NCI-H2029 treated with DMSO at 0.1 percent for 48 hours (cell line): Measurements from ENCODE around the gene TMCO2.
A peak's percentile ranks its signal among the peaks of the same experiment; 100 is the strongest.
"Not testable (repeated sequence)": the region's sequence is repeated elsewhere in the genome, so short reads cannot be mapped to it uniquely, and the experiment has no call there.

Source experiments
- DNase-seq: peaks from one replicate; lab custom pipeline; 2025; lab: John Stamatoyannopoulos, UW

Gene TMCO2

GRCh38 chr1:40247655-40248054 lies at the start of gene TMCO2:
TMCO2 (plus strand) TSS chr1:40247937; CDS start chr1:40247994, 57 bp downstream.
- DNase-seq: no peak

- peak; percentile 100 for DNase-seq
These were observed 48.6 kb upstream of the TMCO2 start for GRCh38 chr1:40199126-40199525.

DNA sequence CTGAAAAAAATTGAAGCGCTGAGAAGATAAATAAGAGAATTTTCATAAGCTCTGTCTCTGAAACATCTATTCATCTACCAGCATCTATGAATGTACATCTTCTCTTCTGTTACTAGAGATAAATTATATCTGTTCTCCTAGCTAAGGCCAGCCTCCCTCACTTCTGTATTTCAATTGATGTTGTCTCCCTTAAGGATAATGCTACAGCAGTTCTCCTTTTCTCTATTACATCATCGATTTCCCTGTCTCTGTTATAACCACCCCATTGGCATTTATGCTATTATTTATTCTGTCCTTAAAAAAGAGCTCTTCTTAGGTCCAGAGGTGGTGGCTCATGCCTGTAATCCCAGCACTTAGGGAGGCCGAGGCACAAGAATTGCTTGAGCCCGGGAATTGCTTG lies 42.9 kb upstream of the TMCO2 start:
- DNase-seq: no peak

GRCh38 chr1:40210511-40211204 lies 37.1 kb upstream of the TMCO2 start:
- DNase-seq: no peak

- no peak for DNase-seq
These were observed 29.4 kb upstream of the TMCO2 start for GRCh38 chr1:40218333-40218732.

DNA sequence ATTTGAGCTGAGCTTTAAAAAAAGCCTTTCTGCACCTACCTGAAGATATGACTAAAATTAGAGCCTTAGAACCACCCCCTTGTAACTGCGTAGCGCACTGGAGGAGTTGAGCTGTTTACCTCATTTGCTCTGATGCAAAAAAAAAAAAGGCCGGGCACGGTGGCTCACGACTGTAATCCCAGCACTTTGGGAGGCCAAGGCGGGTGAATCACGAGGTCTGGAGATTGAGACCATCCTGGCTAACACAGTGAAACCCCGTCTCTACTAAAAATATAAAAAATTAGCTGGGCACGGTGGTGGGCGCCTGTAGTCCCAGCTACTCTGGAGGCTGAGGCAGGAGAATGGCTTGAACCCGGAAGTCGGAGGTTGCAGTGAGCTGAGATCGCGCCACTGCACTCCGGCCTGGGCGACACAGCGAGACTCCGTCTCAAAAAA lies 26.2 kb upstream of the TMCO2 start:
- DNase-seq: not testable (repeated sequence)

- no peak for DNase-seq
These were observed 25.6 kb upstream of the TMCO2 start for GRCh38 chr1:40221977-40222772.

- DNase-seq: no peak
These were observed 23.7 kb upstream of the TMCO2 start for GRCh38 chr1:40224040-40224439.

DNA sequence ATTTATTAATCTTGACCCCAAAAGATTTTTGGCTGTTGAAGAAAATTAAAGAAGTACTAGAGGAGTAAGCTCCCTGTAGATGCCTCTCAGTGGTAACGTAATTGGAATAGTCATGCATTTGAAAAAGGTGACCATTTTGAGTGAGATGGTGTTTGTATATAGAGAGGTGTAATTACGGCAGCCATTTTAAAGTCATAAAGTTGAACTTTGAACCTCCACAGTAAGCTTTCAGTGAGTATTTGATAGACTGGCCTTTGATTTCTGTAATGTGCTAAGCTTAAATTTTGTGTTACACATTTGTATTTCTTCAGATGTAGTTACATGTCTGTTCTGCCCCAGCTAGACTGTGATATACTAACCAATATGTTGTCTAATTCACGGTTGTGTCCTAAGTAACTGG lies 21.5 kb upstream of the TMCO2 start:
- no peak for DNase-seq

DNA sequence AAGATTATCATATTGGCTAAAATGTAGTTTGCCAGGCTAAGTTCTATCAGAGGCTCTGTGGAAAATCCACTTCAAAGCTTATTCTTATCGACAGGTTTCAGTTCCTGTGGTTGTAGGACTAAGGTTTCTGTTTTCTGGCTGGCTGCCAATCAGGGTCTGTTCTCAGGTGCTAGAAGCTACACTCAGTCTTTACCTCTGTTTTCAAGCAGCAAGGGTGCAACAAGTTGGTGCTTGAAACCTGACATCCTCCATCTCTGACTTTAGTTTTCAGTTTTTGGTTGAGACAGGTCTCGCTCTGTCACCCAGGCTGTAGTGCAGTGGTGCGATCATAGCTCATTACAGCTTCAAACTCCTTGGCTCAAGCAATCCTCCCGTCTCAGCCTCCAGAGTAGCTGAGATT lies 15.3 kb upstream of the TMCO2 start:
- no peak for DNase-seq

DNA sequence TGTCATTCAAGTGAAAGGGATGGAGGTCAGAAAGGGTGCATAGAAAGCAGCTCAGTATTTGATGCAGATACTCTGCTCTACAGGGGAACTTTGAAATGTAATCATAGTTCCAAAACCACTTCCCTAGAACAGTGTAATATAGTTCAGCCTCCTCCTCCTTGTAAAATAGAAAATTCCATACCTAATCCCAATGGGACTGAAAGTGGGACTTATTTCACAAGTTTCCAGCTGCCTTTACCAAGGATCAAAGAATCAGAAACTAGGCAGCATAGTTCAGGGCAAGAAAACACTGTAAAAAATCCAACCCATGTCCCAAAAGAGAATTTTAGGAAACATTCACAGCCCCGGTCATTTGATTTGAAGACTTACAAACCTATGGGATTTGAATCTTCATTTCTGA lies 8.1 kb upstream of the TMCO2 start:
- no peak for DNase-seq

- DNase-seq: no peak
These were observed 7.3 kb upstream of the TMCO2 start for GRCh38 chr1:40240390-40240789.

DNA sequence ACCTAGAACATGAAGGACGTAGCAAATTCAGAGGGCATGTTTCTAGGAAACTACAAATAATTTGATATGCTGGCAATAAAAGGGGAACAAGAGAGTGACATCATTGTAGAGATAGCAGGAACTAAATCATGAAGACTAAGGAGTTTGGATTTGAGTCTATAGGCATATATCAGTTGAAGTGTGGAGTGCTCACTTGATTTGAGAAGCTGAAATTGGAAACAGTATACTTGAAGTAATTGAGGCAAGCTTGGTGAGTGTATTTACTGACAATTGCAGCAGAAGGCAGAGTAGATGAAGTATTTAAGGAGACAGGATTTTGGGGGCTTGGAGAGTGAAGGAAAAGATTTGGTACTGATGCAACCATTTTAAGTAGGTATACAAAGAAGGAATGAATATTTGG lies 6.4 kb upstream of the TMCO2 start:
- no peak for DNase-seq

DNA sequence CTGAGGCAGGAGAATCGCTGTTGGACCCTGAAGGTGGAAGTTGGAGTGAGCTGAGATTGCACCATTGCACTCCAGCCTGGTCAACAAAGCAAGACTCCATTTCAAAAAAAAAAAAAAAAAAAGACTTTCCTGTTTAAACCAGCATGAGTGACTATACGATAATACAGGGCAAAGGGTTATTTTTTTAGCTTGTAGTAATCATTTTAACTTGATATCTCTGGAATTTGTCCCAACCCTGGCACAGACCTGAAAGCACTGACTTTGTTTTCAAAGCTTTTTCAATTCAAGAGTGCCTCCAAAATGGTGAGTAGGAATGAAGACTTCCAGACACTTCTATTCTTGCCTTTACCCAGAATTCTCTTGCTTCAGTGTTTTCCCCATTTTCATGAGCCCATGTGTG lies 4.4 kb upstream of the TMCO2 start:
- DNase-seq: no peak

DNA sequence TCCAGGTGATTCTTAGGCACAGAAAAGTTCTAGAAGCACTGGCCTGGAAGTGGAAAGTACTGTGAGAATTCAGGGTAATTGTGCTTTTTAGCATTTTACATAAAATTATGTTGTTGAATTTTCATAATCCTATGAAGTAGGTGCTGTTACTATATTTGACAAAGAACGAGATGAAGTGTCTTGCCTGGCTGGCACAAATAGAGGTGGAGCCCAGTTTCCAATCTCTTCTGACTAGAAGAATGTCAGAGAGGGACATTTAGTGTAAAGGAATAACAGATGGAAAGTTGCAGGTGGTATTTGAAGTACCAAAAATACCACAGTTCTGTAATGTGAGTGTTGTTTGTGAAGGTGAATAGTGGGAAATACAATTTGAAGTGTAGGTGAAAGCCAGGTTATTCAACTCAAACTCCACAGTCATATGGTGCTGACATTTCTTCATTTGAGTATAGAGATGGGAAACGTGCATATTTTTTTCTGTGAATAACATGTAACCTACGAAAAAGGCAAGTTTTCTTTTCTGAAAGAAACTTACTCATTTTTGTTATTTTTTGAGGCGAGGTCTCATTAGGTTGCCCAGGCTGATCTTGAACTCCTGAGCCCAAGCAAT lies 3.5 kb upstream of the TMCO2 start:
- no peak for DNase-seq

GRCh38 chr1:40245686-40246085 lies 2.1 kb upstream of the TMCO2 start:
- no peak for DNase-seq

DNA sequence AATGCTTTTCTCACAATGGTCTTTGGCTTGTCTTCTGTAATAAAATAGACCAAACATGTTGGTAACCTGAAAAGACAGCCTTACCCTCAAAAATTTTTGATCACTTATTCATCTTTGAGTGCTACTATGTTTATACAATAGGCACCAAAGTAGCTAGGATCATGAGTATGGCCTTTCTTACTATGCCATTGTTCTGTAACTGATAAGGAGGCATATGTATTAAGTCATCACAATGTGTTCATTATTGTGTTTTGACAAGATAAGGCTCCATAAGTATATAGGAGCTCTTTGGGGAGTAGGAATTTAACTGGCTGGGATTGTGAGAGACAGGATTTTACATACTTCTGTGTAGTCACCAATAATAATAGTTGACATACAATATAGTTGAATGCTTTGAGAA lies 675 bp downstream of the TMCO2 start:
- no peak for DNase-seq

DNA sequence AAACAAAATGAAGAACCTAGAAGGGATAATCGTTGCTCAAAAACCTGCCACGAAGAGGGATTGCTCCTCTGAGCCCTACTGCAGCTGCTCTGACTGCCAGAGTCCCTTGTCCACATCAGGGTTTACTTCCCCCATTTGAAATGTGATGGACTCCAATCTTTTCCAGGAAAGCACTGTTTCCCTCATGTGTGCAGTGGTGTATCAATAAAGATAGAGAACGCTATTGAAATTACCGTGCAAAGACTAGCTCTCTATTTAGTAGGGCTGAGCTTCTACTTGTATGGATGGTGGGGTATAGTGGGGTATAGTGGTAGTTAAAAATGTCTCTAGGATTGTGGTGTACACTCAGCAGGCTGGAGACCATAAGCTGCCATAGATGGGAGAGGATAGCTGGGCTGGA lies 3.7 kb downstream of the TMCO2 start:
- DNase-seq: no peak

- no peak for DNase-seq
These were observed 4.9 kb downstream of the TMCO2 start for GRCh38 chr1:40252601-40253000.

DNA sequence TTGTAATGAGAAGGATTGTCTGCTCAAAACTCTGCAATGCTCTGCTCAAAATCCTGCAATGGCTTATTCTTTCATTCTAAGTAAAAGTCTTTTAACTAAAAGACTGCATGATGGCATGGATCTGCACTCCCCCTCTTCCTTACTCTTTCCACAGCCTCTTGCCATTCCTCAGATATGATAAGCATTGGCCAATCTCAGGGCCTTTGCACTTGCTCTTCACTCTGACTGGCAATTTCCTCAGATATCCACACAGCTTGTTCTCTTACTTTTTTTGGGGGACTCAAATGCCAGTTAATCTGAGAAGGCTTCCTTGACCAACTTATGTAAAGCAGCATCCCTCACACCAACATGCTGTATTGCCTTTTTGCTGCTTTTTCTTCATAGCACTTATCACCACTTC lies 7.5 kb downstream of the TMCO2 start:
- DNase-seq: no peak

DNA sequence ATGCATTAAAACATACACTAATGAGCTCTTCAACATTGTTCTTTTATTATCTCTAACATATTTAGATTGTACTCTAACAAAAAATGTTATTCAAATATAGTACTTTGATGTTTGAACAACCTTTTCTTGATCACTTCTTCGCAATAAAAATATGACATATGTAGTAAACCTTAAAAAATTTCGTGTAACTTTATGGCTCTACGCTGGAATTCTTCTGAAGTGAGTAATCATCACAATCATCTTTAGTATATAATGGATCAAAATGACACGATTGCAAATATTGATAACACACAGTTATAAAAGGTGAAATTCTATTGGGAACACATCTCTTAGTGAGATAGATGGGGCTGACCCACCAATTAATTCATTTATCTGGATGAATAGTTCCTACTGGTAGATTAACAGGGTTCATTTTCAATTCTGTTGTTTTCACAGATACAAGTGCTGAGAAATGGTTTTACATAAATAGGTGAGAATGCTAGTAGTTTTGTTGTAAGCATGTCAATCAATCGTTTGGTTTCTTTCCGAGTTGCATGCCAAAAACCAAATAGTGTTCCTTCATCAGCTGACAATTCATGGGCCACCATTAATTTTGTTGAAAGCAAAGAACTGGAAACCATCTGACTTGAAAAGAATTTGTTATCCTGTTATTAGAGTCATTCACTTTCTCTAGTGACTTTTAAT lies 8.8 kb downstream of the TMCO2 start:
- DNase-seq: no peak

- DNase-seq: peak; percentile 100
These were observed 9.6 kb downstream of the TMCO2 start for GRCh38 chr1:40257313-40257687.
